K562 (cell line): ENCODE data around the gene HNRNPA3. TPM values are rescaled to one million over a fixed set of nuclear protein-coding genes. Genes with fewer than 3 reads are reported as not detected.
A peak's percentile ranks its signal among the peaks of the same experiment; 100 is the strongest.

ENCODE experiments used
- ATAC-seq: fragments of 200-7000 bp; cut with Tn5 transposase; 3 replicates; pipeline ENCODE4 v1.9.1; 2020; ENCODE audit warnings: moderate library complexity
- BruUV-seq: library from RNA; stranded (reverse); fragments of 400-500 nt; replicated peaks from 2 replicates; lab custom pipeline; 2021; lab: Mats Ljungman, UMichigan
- CTCF ChIA-PET: fragments of 300-600 bp; formaldehyde crosslinking; extraction: SDS; loops from one replicate; lab custom pipeline; 2021; ENCODE audit warnings: low intra/inter-chr PET ratio; lab: Yijun Ruan, JAX
- POLR2A ChIA-PET: fragments of 300-600, 350-650 bp; sonication (Branson Sonifier 250); formaldehyde crosslinking; extraction: SDS; loops from one replicate; lab custom pipeline; 2021; ENCODE audit warnings: antibody characterized with exemption, inconsistent platforms; lab: Yijun Ruan, JAX
- DNase-seq, 4 experiments: peaks; one replicate each; pipeline versions ENCODE4 v3.0.0 to v3.0.0-alpha.2; 2011 to 2018; ENCODE audit warnings: low spot score in 3 of 4, mixed read lengths in 3 of 4; ENCODE audit errors: extremely low read depth in 1 of 4
- FAIRE-seq: peaks from 2 replicates; lab custom pipeline; 2011; peaks lifted over from hg19 to GRCh38; lab: Jason Lieb, UNC
- H2AFZ ChIP-seq: 2 replicates; pipeline ENCODE4 v1.6.0; 2011; ENCODE audit warnings: low read depth, low read length, control low read depth, inconsistent platforms
- H3K27ac ChIP-seq: fragments of 200-600 bp; 3 replicates; pipeline ENCODE4 v1.8.0; 2011; ENCODE audit warnings: low read depth, mild to moderate bottlenecking, control low read depth, inconsistent platforms, low read length, moderate library complexity, mixed read lengths; ENCODE audit errors: extremely low read depth
- H3K27me3 ChIP-seq, 2 experiments: fragments of 300-600 bp in 1 of 2; 2 replicates in 1 of 2; 3 replicates in 1 of 2; pipeline versions ENCODE4 v1.6.0 to v1.8.0; 2011; ENCODE audit warnings: inconsistent platforms in 2 of 2, low read length in 2 of 2, mild to moderate bottlenecking in 1 of 2, mixed read lengths in 1 of 2, moderate library complexity in 1 of 2; ENCODE audit not compliant: control insufficient read depth in 2 of 2, insufficient read depth in 2 of 2
- H3K36me3 ChIP-seq: fragments of 300-600 bp; 3 replicates; pipeline ENCODE4 v1.8.0; 2011; ENCODE audit warnings: mild to moderate bottlenecking, low read length, inconsistent platforms; ENCODE audit not compliant: control insufficient read depth, insufficient read depth
- H3K4me1 ChIP-seq, 2 experiments: fragments of 200-600 bp in 1 of 2; replicated peaks in 1 of 2; 2 replicates in 1 of 2; 3 replicates in 1 of 2; pipeline versions ENCODE4 v1.5.1 to v1.8.0; 2011; ENCODE audit warnings: inconsistent platforms in 2 of 2, low read length in 2 of 2, mild to moderate bottlenecking in 1 of 2, mixed read lengths in 1 of 2, moderate library complexity in 1 of 2; ENCODE audit not compliant: control insufficient read depth in 2 of 2, insufficient read depth in 2 of 2
- H3K4me2 ChIP-seq: 2 replicates; pipeline ENCODE4 v1.6.1; 2011; ENCODE audit warnings: low read length, control low read depth, inconsistent platforms, mixed read lengths; ENCODE audit not compliant: insufficient read depth
- H3K4me3 ChIP-seq: fragments of 200-600 bp; sonication (generic), shearing (Covaris generic); 2 replicates; pipeline ENCODE4 v1.5.1; 2016; ENCODE audit warnings: control low read depth, inconsistent platforms
- H3K79me2 ChIP-seq: fragments of 200-600 bp; 3 replicates; pipeline ENCODE4 v1.8.0; 2011; ENCODE audit warnings: low read length, inconsistent platforms; ENCODE audit not compliant: control insufficient read depth, insufficient read depth
- H3K9ac ChIP-seq, 2 experiments: 2 replicates each; pipeline versions ENCODE4 v1.6.0 to v1.6.1; 2011; ENCODE audit warnings: low read depth in 2 of 2, low read length in 2 of 2, control low read depth in 1 of 2, inconsistent platforms in 1 of 2, mild to moderate bottlenecking in 1 of 2, mixed read lengths in 1 of 2; ENCODE audit not compliant: insufficient read depth in 1 of 2
- H3K9me1 ChIP-seq: one replicate; pipeline ENCODE4 v1.6.0; 2011; ENCODE audit warnings: inconsistent platforms, mild to moderate bottlenecking, low read length, moderate library complexity; ENCODE audit not compliant: control insufficient read depth, insufficient read depth
- H3K9me3 ChIP-seq: replicated peaks from 2 replicates; pipeline ENCODE4 v1.5.1; 2011; ENCODE audit warnings: low read depth, low read length, inconsistent platforms; ENCODE audit not compliant: control insufficient read depth, insufficient read depth
- H4K20me1 ChIP-seq: replicated peaks from 2 replicates; pipeline ENCODE4 v1.6.1; 2011; ENCODE audit warnings: low read length, inconsistent platforms, mixed read lengths; ENCODE audit not compliant: control insufficient read depth, insufficient read depth
- AFF1 ChIP-seq, 2 experiments: fragments of 450-650 bp; IDR thresholded peaks; 2 replicates each; pipeline ENCODE4 v1.6.1; 2018; ENCODE audit warnings: mild to moderate bottlenecking in 2 of 2, low read depth in 1 of 2; ENCODE audit not compliant: partially characterized antibody in 2 of 2
- BACH1 ChIP-seq: fragments of 200-800 bp; sonication (Bioruptor generic); IDR thresholded peaks from 2 replicates; pipeline ENCODE4 v1.6.1; 2016; ENCODE audit warnings: missing genetic modification characterization, missing compliant biosample characterization
- HDAC3 ChIP-seq: fragments of 450-650 bp; IDR thresholded peaks from 2 replicates; pipeline ENCODE4 v1.6.1; 2018; ENCODE audit warnings: borderline replicate concordance, mild to moderate bottlenecking, moderate library complexity; ENCODE audit not compliant: partially characterized antibody
- HINFP ChIP-seq: fragments of 450-650 bp; conservative IDR thresholded peaks from 2 replicates; pipeline ENCODE4 v1.6.1; 2016; ENCODE audit warnings: missing genetic modification characterization, low read depth, mild to moderate bottlenecking, control low read depth, missing compliant biosample characterization
- PHF8 ChIP-seq: fragments of 200-600 bp; sonication (generic); IDR thresholded peaks from 2 replicates; pipeline ENCODE4 v1.6.1; 2012; ENCODE audit warnings: mixed run types, mild to moderate bottlenecking, inconsistent platforms, low read length, moderate library complexity, borderline replicate concordance
- ZBTB8A ChIP-seq: fragments of 450-650 bp; IDR thresholded peaks from 2 replicates; pipeline ENCODE4 v1.6.1; 2018; ENCODE audit warnings: mild to moderate bottlenecking, moderate library complexity; ENCODE audit not compliant: partially characterized antibody
- ZFPM2 ChIP-seq: fragments of 250-450 bp; sonication (Bioruptor Pico); IDR thresholded peaks from 2 replicates; pipeline ENCODE4 v1.5.1; 2022; ENCODE audit warnings: mild to moderate bottlenecking
- ZNF347 ChIP-seq: fragments of 450-650 bp; formaldehyde crosslinking; IDR thresholded peaks from 2 replicates; pipeline ENCODE4 v1.4.0; 2020; ENCODE audit warnings: low read depth, mild to moderate bottlenecking, moderate library complexity
- ZNF57 ChIP-seq: fragments of 450-650 bp; formaldehyde crosslinking; IDR thresholded peaks from 2 replicates; pipeline ENCODE4 v1.4.0; 2020; ENCODE audit warnings: mild to moderate bottlenecking, moderate library complexity
- WGBS: fragments of 100-300 bp; shearing (Covaris generic); methylation state at CpG from one replicate; pipeline ENCODE4 v1.1.6; 2016; ENCODE audit warnings: low coverage, mixed read lengths; ENCODE audit not compliant: insufficient coverage; ENCODE audit errors: missing lambda C conversion rate; 5-methylcytosine and 5-hydroxymethylcytosine counted together
- in situ Hi-C: fragments of 300-500 bp; cut with MboI; formaldehyde crosslinking; loops from 4 replicates; pipeline ENCODE4 v1.15.0; 2018; ENCODE audit warnings: inconsistent platforms, mixed read lengths
- intact Hi-C: fragments of 100-400 bp; cut with micrococcal nuclease; formaldehyde crosslinking; loops from 2 replicates; pipeline ENCODE4 v1.14.2; 2022
- polyA plus RNA-seq, 8 experiments: library from polyadenylated mRNA; depleted of rRNA in 4 of 8; stranded (reverse) in 5 of 8; unstranded in 3 of 8; fragments of >200 nt; fragmentation: Nextera tagmentation in 2 of 8; fragmentation: Illumina TruSeq in 1 of 8; extraction: Ambion mirVana in 2 of 8; extraction: Trizol in 1 of 8; gene quantifications; 2 replicates each; pipeline versions ENCODE4 v1.2.1 to v1.2.3, GENCODE V29; 2011 to 2014; ENCODE audit warnings: inconsistent platforms in 1 of 8, missing spikeins in 1 of 8
- total RNA-seq, 7 experiments: library from RNA; depleted of rRNA in 6 of 7; stranded (reverse); fragments of >200 nt in 6 of 7; fragmentation: Illumina TruSeq in 2 of 7; extraction: Trizol in 2 of 7; gene quantifications; 2 replicates each; pipeline versions ENCODE4 v1.2.1 to v1.2.3, GENCODE V29; 2011 to 2021; ENCODE audit warnings: low replicate concordance in 1 of 7

Gene HNRNPA3
- total and polyA plus RNA-seq, 9 of the 15 experiments (the other 6 are each of a cell fraction or from before 2014, with no cell fraction given), result 72.8 to 428 (median 192) TPM

GRCh38 chr2:177179227-177179626, 33.4 kb upstream of the HNRNPA3 start:
- no peaks in the 10 kb centered on the region for H3K9me1 ChIP-seq
- H4K20me1 ChIP-seq, result no peaks in the 10 kb centered on the region
- no peaks in the 10 kb centered on the region for H3K79me2 ChIP-seq
- no peak overlapping the region for H3K9ac ChIP-seq
- no peaks in the 10 kb centered on the region for H3K36me3 ChIP-seq
- DNase-seq, result no peak
- in situ Hi-C loops (no loop called here), intact Hi-C loops (no loop called here)
- H3K9me3 ChIP-seq, result no peaks in the 10 kb centered on the region
- no peak for TF ChIP-seq AFF1 (IDR thresholded peaks at IDR 0.05; ENCODE audit: low read depth in 1 of 2, partially characterized antibody in 2 of 2)
- TF ChIP-seq ZBTB8A, result no peak
- no peak for TF ChIP-seq HINFP (tag)
- no peak for TF ChIP-seq ZFPM2 (CRISPR knock-in tag)
- no peak for TF ChIP-seq ZNF57 (CRISPR knock-in tag)
- no peak for TF ChIP-seq ZNF347 (CRISPR knock-in tag)
- TF ChIP-seq BACH1 (tag), result no peak
- TF ChIP-seq HDAC3, result no peak
- no peak for TF ChIP-seq PHF8
- FAIRE-seq, result no peak
- H3K27ac ChIP-seq, result no peak overlapping the region
- WGBS, result 53% methylated on average over 2 of the region's 2 CpGs
- ChIA-PET POLR2A (no interaction called here), CTCF (no interaction called here)
- peaks cover 0 to 3% of the 10 kb centered on the region in 2 experiments; a peak in 2 of 5 replicates for H3K4me1 ChIP-seq
- peak; percentile 16; the same call in 2 of the 3 replicates for ATAC-seq
- no peak overlapping the region for H3K4me3 ChIP-seq
- no peak overlapping the region for H3K4me2 ChIP-seq
- BruUV-seq, result no TSS peak
- no peak overlapping the region for H2AFZ ChIP-seq
- no peaks in the 10 kb centered on the region for H3K27me3 ChIP-seq
